Measurements from ENCODE around the gene AMPH.
"Not testable (repeated sequence)": the region's sequence is repeated elsewhere in the genome, so short reads cannot be mapped to it uniquely, and the experiment has no call there.

The AMPH gene

GRCh38 chr7:38453168-38453567, 178.0 kb downstream of the AMPH start:
- DNase-seq: no peak

- DNase-seq: no peak
Measured at GRCh38 chr7:38452681-38453108, 178.5 kb downstream of the AMPH start.

- DNase-seq: no peak
Measured at GRCh38 chr7:38451840-38452239, 179.3 kb downstream of the AMPH start.

GRCh38 chr7:38448584-38449234, 182.5 kb downstream of the AMPH start:
- DNase-seq: no peak

GRCh38 chr7:38448054-38448453, 183.1 kb downstream of the AMPH start:
- no peak for DNase-seq

GRCh38 chr7:38438970-38439369, 192.2 kb downstream of the AMPH start:
- no peak for DNase-seq

- no peak for DNase-seq
Measured at GRCh38 chr7:38432671-38433070, 198.5 kb downstream of the AMPH start.

GRCh38 chr7:38432080-38432479, 199.1 kb downstream of the AMPH start:
- DNase-seq: no peak

GRCh38 chr7:38429057-38429456, 202.1 kb downstream of the AMPH start:
- DNase-seq: no peak

GRCh38 chr7:38428041-38428440, 203.1 kb downstream of the AMPH start:
- DNase-seq: no peak

- DNase-seq: no peak
Measured at GRCh38 chr7:38427279-38427955, 203.8 kb downstream of the AMPH start.

GRCh38 chr7:38425509-38425908, 205.7 kb downstream of the AMPH start:
- no peak for DNase-seq

GRCh38 chr7:38424750-38425463, 206.3 kb downstream of the AMPH start:
- DNase-seq: no peak

- no peak for DNase-seq
Measured at GRCh38 chr7:38413784-38414183, 217.4 kb downstream of the AMPH start.

- no peak for DNase-seq
Measured at GRCh38 chr7:38411404-38411803, 219.8 kb downstream of the AMPH start.

GRCh38 chr7:38410056-38410455, 221.1 kb downstream of the AMPH start:
- no peak for DNase-seq

GRCh38 chr7:38409531-38409930, 221.6 kb downstream of the AMPH start:
- DNase-seq: no peak

GRCh38 chr7:38398725-38399321, 232.3 kb downstream of the AMPH start:
- peak; percentile 52 for DNase-seq

- DNase-seq: no peak
Measured at GRCh38 chr7:38396852-38397251, 234.3 kb downstream of the AMPH start.

GRCh38 chr7:38395921-38396552, 235.1 kb downstream of the AMPH start:
- DNase-seq: not testable (repeated sequence)

- no peak for DNase-seq
Measured at GRCh38 chr7:38394660-38395059, 236.5 kb downstream of the AMPH start.

- DNase-seq: no peak
Measured at GRCh38 chr7:38393874-38394273, 237.3 kb downstream of the AMPH start.

- no peak for DNase-seq
Measured at GRCh38 chr7:38391751-38392150, 239.4 kb downstream of the AMPH start.

All from CD4-positive, alpha-beta T cell treated with Interleukin-12 subunit alpha and Interleukin-12 subunit beta, for 1 hour (primary cell).